Mammary epithelial cell (primary cell): ENCODE measurements around the gene ROBO1.

ENCODE experiments used
- EZH2 ChIP-seq: IDR thresholded peaks from 2 replicates; pipeline ENCODE4 v1.6.1; 2012; ENCODE audit warnings: low read length, inconsistent platforms, borderline replicate concordance
- TF ChIP-seq, protein P1 (sequence below), 2 donors: IDR thresholded peaks in 1 of 2; conservative IDR thresholded peaks in 1 of 2; 2 replicates each; pipeline ENCODE4 v1.5.1; 2011 to 2012; ENCODE audit warnings: inconsistent platforms in 2 of 2, low read length in 2 of 2, mild to moderate bottlenecking in 2 of 2, control low read depth in 1 of 2, low read depth in 1 of 2; ENCODE audit not compliant: insufficient read depth in 1 of 2; ENCODE audit errors: extremely low read depth in 1 of 2

- TF ChIP-seq, protein P1, sequence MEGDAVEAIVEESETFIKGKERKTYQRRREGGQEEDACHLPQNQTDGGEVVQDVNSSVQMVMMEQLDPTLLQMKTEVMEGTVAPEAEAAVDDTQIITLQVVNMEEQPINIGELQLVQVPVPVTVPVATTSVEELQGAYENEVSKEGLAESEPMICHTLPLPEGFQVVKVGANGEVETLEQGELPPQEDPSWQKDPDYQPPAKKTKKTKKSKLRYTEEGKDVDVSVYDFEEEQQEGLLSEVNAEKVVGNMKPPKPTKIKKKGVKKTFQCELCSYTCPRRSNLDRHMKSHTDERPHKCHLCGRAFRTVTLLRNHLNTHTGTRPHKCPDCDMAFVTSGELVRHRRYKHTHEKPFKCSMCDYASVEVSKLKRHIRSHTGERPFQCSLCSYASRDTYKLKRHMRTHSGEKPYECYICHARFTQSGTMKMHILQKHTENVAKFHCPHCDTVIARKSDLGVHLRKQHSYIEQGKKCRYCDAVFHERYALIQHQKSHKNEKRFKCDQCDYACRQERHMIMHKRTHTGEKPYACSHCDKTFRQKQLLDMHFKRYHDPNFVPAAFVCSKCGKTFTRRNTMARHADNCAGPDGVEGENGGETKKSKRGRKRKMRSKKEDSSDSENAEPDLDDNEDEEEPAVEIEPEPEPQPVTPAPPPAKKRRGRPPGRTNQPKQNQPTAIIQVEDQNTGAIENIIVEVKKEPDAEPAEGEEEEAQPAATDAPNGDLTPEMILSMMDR (conservative IDR thresholded peaks at IDR 0.05 in 1 of 2, IDR thresholded peaks at IDR 0.05 in 1 of 2; ENCODE audit: extremely low read depth in 1 of 2, insufficient read depth in 1 of 2, low read depth in 1 of 2, low read length in 2 of 2), result no peak
- TF ChIP-seq EZH2, result no peak
Measured at GRCh38 chr3:78732471-78732870, 1035.3 kb downstream of the ROBO1 start.
